ENCODE measurements around the gene ASXL3. TPM values are rescaled to one million over a fixed set of nuclear protein-coding genes. Genes with fewer than 3 reads are reported as not detected.

Gene ASXL3
- total and polyA plus RNA-seq, 9 of the 15 experiments (the other 6 are each of a cell fraction or from before 2014, with no cell fraction given): not detected

GRCh38 chr18:33627114-33627513 lies 49.1 kb downstream of the ASXL3 start (continued):
- TF ChIP-seq, protein P1, sequence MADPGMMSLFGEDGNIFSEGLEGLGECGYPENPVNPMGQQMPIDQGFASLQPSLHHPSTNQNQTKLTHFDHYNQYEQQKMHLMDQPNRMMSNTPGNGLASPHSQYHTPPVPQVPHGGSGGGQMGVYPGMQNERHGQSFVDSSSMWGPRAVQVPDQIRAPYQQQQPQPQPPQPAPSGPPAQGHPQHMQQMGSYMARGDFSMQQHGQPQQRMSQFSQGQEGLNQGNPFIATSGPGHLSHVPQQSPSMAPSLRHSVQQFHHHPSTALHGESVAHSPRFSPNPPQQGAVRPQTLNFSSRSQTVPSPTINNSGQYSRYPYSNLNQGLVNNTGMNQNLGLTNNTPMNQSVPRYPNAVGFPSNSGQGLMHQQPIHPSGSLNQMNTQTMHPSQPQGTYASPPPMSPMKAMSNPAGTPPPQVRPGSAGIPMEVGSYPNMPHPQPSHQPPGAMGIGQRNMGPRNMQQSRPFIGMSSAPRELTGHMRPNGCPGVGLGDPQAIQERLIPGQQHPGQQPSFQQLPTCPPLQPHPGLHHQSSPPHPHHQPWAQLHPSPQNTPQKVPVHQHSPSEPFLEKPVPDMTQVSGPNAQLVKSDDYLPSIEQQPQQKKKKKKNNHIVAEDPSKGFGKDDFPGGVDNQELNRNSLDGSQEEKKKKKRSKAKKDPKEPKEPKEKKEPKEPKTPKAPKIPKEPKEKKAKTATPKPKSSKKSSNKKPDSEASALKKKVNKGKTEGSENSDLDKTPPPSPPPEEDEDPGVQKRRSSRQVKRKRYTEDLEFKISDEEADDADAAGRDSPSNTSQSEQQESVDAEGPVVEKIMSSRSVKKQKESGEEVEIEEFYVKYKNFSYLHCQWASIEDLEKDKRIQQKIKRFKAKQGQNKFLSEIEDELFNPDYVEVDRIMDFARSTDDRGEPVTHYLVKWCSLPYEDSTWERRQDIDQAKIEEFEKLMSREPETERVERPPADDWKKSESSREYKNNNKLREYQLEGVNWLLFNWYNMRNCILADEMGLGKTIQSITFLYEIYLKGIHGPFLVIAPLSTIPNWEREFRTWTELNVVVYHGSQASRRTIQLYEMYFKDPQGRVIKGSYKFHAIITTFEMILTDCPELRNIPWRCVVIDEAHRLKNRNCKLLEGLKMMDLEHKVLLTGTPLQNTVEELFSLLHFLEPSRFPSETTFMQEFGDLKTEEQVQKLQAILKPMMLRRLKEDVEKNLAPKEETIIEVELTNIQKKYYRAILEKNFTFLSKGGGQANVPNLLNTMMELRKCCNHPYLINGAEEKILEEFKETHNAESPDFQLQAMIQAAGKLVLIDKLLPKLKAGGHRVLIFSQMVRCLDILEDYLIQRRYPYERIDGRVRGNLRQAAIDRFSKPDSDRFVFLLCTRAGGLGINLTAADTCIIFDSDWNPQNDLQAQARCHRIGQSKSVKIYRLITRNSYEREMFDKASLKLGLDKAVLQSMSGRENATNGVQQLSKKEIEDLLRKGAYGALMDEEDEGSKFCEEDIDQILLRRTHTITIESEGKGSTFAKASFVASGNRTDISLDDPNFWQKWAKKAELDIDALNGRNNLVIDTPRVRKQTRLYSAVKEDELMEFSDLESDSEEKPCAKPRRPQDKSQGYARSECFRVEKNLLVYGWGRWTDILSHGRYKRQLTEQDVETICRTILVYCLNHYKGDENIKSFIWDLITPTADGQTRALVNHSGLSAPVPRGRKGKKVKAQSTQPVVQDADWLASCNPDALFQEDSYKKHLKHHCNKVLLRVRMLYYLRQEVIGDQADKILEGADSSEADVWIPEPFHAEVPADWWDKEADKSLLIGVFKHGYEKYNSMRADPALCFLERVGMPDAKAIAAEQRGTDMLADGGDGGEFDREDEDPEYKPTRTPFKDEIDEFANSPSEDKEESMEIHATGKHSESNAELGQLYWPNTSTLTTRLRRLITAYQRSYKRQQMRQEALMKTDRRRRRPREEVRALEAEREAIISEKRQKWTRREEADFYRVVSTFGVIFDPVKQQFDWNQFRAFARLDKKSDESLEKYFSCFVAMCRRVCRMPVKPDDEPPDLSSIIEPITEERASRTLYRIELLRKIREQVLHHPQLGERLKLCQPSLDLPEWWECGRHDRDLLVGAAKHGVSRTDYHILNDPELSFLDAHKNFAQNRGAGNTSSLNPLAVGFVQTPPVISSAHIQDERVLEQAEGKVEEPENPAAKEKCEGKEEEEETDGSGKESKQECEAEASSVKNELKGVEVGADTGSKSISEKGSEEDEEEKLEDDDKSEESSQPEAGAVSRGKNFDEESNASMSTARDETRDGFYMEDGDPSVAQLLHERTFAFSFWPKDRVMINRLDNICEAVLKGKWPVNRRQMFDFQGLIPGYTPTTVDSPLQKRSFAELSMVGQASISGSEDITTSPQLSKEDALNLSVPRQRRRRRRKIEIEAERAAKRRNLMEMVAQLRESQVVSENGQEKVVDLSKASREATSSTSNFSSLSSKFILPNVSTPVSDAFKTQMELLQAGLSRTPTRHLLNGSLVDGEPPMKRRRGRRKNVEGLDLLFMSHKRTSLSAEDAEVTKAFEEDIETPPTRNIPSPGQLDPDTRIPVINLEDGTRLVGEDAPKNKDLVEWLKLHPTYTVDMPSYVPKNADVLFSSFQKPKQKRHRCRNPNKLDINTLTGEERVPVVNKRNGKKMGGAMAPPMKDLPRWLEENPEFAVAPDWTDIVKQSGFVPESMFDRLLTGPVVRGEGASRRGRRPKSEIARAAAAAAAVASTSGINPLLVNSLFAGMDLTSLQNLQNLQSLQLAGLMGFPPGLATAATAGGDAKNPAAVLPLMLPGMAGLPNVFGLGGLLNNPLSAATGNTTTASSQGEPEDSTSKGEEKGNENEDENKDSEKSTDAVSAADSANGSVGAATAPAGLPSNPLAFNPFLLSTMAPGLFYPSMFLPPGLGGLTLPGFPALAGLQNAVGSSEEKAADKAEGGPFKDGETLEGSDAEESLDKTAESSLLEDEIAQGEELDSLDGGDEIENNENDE (IDR thresholded peaks at IDR 0.05; ENCODE audit: low read depth, low read length): no peak
- TF ChIP-seq SNAPC5 (CRISPR knock-in tag; IDR thresholded peaks at IDR 0.05) (no peak), ZFPM2 (CRISPR knock-in tag; IDR thresholded peaks at IDR 0.05) (no peak), ZBTB1 (CRISPR knock-in tag; IDR thresholded peaks at IDR 0.05; ENCODE audit: borderline replicate concordance, low read depth) (no peak)

Measured in K562 (cell line).